Loucy (cell line): ENCODE measurements around the gene DAPL1.

ENCODE experiments used
- EZH2phosphoT487 ChIP-seq: fragments of 200-600 bp; IDR thresholded peaks from 2 replicates; pipeline ENCODE4 v1.6.1; 2018; ENCODE audit warnings: antibody characterized with exemption, mild to moderate bottlenecking, moderate library complexity, borderline replicate concordance
- TF ChIP-seq, protein P1 (sequence below): fragments of 200-600 bp; sonication (generic); conservative IDR thresholded peaks from 2 replicates; pipeline ENCODE4 v1.5.1; 2014; ENCODE audit warnings: mild to moderate bottlenecking, antibody characterized with exemption, low read length

DNA sequence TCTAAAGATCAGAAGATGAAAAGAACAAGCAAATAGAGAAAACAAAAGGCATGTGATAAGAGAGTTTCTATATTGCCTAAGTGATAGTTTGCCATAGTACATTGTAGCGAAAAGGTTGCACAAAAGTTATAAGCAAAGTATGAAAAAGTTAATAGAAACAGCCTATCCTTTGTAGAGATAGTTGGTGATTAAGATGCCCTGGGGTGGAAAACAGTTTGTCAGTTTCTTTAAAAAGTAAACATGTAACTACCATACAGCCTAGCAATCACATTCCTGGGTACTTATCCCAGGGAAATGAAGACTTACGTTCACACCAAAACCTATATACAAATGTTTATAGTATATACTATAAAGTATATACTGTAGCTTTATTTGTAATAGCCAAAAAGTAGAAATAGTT is 16.9 kb upstream of the DAPL1 start:
- TF ChIP-seq, protein P1, sequence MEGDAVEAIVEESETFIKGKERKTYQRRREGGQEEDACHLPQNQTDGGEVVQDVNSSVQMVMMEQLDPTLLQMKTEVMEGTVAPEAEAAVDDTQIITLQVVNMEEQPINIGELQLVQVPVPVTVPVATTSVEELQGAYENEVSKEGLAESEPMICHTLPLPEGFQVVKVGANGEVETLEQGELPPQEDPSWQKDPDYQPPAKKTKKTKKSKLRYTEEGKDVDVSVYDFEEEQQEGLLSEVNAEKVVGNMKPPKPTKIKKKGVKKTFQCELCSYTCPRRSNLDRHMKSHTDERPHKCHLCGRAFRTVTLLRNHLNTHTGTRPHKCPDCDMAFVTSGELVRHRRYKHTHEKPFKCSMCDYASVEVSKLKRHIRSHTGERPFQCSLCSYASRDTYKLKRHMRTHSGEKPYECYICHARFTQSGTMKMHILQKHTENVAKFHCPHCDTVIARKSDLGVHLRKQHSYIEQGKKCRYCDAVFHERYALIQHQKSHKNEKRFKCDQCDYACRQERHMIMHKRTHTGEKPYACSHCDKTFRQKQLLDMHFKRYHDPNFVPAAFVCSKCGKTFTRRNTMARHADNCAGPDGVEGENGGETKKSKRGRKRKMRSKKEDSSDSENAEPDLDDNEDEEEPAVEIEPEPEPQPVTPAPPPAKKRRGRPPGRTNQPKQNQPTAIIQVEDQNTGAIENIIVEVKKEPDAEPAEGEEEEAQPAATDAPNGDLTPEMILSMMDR = no peak
- TF ChIP-seq EZH2phosphoT487 = no peak
